Measurements from ENCODE around the gene KRT71.
A peak's percentile ranks its signal among the peaks of the same experiment; 100 is the strongest.

The KRT71 gene

GRCh38 chr12:52534482-52534881, 18.5 kb downstream of the KRT71 start:
- CTCF ChIA-PET = interaction anchor here (0.6 to 1.0 kb wide), 6 partner anchors 10 to 396 kb away, joined by 3 to 5 read pairs (median 3); no protein-coding TSS in a partner anchor

GRCh38 chr12:52533686-52534470, 19.1 kb downstream of the KRT71 start:
- CTCF ChIA-PET = interaction anchor here (0.6 to 1.4 kb wide), 5 partner anchors 11 to 165 kb away, joined by 3 to 4 read pairs (median 3); no protein-coding TSS in a partner anchor
- TF ChIP-seq CTCF (conservative IDR thresholded peaks at IDR 0.05; ENCODE audit: low read depth) = no peak
- H3K27ac ChIP-seq = peak overlapping the region; percentile 4; the same call in 1 of the 2 replicates
- POLR2A ChIA-PET (ENCODE audit: low non-redundant PET) = no interaction called here
- DNase-seq (ENCODE audit: low spot score) = no peak

More at GRCh38 chr12:52534482-52534881, 18.5 kb downstream of the KRT71 start:
- POLR2A ChIA-PET (ENCODE audit: low non-redundant PET) = no interaction called here
- no peak overlapping the region for H3K27ac ChIP-seq
- TF ChIP-seq CTCF (conservative IDR thresholded peaks at IDR 0.05; ENCODE audit: low read depth) = no peak
- DNase-seq (ENCODE audit: low spot score) = no peak

- H3K27ac ChIP-seq = peak overlapping the region; percentile 13
- CTCF ChIA-PET = interaction anchor here (0.5 to 1.4 kb wide), 5 partner anchors 29 to 526 kb away, joined by 3 to 4 read pairs (median 3); no protein-coding TSS in a partner anchor
- no peak for DNase-seq (ENCODE audit: low spot score)
- POLR2A ChIA-PET (ENCODE audit: low non-redundant PET) = no interaction called here
- no peak for TF ChIP-seq CTCF (conservative IDR thresholded peaks at IDR 0.05; ENCODE audit: low read depth)
These were observed 20.3 kb downstream of the KRT71 start for GRCh38 chr12:52532636-52533035.

- no peak for DNase-seq (ENCODE audit: low spot score)
- no peak for TF ChIP-seq CTCF (conservative IDR thresholded peaks at IDR 0.05; ENCODE audit: low read depth)
- CTCF ChIA-PET = interaction anchor here (0.8 to 1.0 kb wide), 2 partner anchors 34 to 348 kb away, joined by 3 to 4 read pairs; no protein-coding TSS in a partner anchor
- POLR2A ChIA-PET (ENCODE audit: low non-redundant PET) = no interaction called here
- 0 out of 2 replicates have a peak overlapping the region, but pooled peaks have one; percentile 1 for H3K27ac ChIP-seq
These were observed 21.2 kb downstream of the KRT71 start for GRCh38 chr12:52531566-52532300.

GRCh38 chr12:52530905-52531304, 22.0 kb downstream of the KRT71 start:
- 0 out of 2 replicates have a peak overlapping the region, but pooled peaks have one; percentile 1 for H3K27ac ChIP-seq
- no peak for DNase-seq (ENCODE audit: low spot score)
- ChIA-PET POLR2A (ENCODE audit: low non-redundant PET) (no interaction called here), CTCF (interaction anchor here (0.7 kb wide), 1 partner anchor 53 kb away, joined by 3 read pairs; no protein-coding TSS in a partner anchor)
- no peak for TF ChIP-seq CTCF (conservative IDR thresholded peaks at IDR 0.05; ENCODE audit: low read depth)

- ChIA-PET CTCF (interaction anchor here (0.7 kb wide), 1 partner anchor 53 kb away, joined by 3 read pairs; no protein-coding TSS in a partner anchor), POLR2A (ENCODE audit: low non-redundant PET) (no interaction called here)
- H3K27ac ChIP-seq = peak overlapping the region; percentile 13; the same call in 1 of the 2 replicates
- no peak for TF ChIP-seq CTCF (conservative IDR thresholded peaks at IDR 0.05; ENCODE audit: low read depth)
- no peak for DNase-seq (ENCODE audit: low spot score)
These were observed 22.6 kb downstream of the KRT71 start for GRCh38 chr12:52530366-52530765.
